SU-DHL-6 (cell line): ENCODE measurements around the gene SEZ6.

Source experiments
- H2AFZ ChIP-seq: fragments of 200-600 bp; sonication (generic); 2 replicates; pipeline ENCODE4 v1.6.1; 2014; ENCODE audit warnings: low read depth, mild to moderate bottlenecking, moderate library complexity, mixed read lengths, antibody characterized with exemption, low read length; ENCODE audit not compliant: severe bottlenecking
- H3F3A ChIP-seq: fragments of 200-600 bp; shearing (Covaris generic); 2 replicates; pipeline ENCODE4 v1.6.0; 2016; ENCODE audit warnings: antibody characterized with exemption, mild to moderate bottlenecking; ENCODE audit not compliant: insufficient read depth
- H3K27ac ChIP-seq: fragments of 200-600 bp; sonication (generic); 2 replicates; pipeline ENCODE4 v1.5.1; 2016; ENCODE audit warnings: low read depth, mild to moderate bottlenecking, low read length, moderate library complexity, mixed read lengths
- H3K27me3 ChIP-seq: fragments of 200-600 bp; sonication (generic), shearing (Covaris generic); 2 replicates; pipeline ENCODE4 v1.6.0; 2014; ENCODE audit warnings: mild to moderate bottlenecking, low read length
- H3K36me3 ChIP-seq: fragments of 200-600 bp; sonication (generic); 2 replicates; pipeline ENCODE4 v1.6.1; 2014; ENCODE audit warnings: mild to moderate bottlenecking, low read length, mixed read lengths
- H3K4me2 ChIP-seq: fragments of 300-600, 200-600 bp; shearing (Covaris generic), sonication (generic); 2 replicates; pipeline ENCODE4 v1.6.0; 2014; ENCODE audit warnings: low read length, low read depth, mild to moderate bottlenecking; ENCODE audit not compliant: poor library complexity, severe bottlenecking
- H3K4me3 ChIP-seq: fragments of 200-600 bp; sonication (generic); 2 replicates; pipeline ENCODE4 v1.5.1; 2014; ENCODE audit warnings: antibody characterized with exemption, low read length, mild to moderate bottlenecking, mixed read lengths; ENCODE audit not compliant: insufficient read depth, poor library complexity, severe bottlenecking
- H3K79me2 ChIP-seq: fragments of 200-600 bp; sonication (generic); 2 replicates; pipeline ENCODE4 v1.6.1; 2014; ENCODE audit warnings: mild to moderate bottlenecking, low read length, moderate library complexity; ENCODE audit not compliant: insufficient read depth
- H3K9ac ChIP-seq: fragments of 200-600 bp; sonication (generic); 2 replicates; pipeline ENCODE4 v1.7.0; 2014; ENCODE audit warnings: mild to moderate bottlenecking, low read length
- H3K9me2 ChIP-seq: fragments of 200-600 bp; sonication (generic); replicated peaks from 2 replicates; pipeline ENCODE4 v1.6.1; 2014; ENCODE audit warnings: low read length; ENCODE audit not compliant: insufficient read depth
- H3K9me3 ChIP-seq: fragments of 200-600 bp; sonication (generic); 2 replicates; pipeline ENCODE4 v1.6.1; 2014; ENCODE audit warnings: low read length, mixed read lengths; ENCODE audit not compliant: insufficient read depth
- H4K20me1 ChIP-seq: fragments of 200-600 bp; sonication (generic); 2 replicates; pipeline ENCODE4 v1.6.1; 2014; ENCODE audit warnings: low read depth, mild to moderate bottlenecking, antibody characterized with exemption, low read length, moderate library complexity, mixed read lengths
- CTCF ChIP-seq: fragments of 200-600 bp; sonication (generic); IDR thresholded peaks from one replicate; pipeline ENCODE4 v1.5.1; 2017; ENCODE audit warnings: antibody characterized with exemption, mild to moderate bottlenecking, low read length, moderate library complexity; ENCODE audit not compliant: insufficient read depth, poor library complexity, severe bottlenecking
- EZH2phosphoT487 ChIP-seq: fragments of 200-600 bp; sonication (generic), shearing (Covaris generic); conservative IDR thresholded peaks from 2 replicates; pipeline ENCODE4 v1.6.1; 2018; ENCODE audit warnings: mild to moderate bottlenecking, antibody characterized with exemption, low read length, moderate library complexity, mixed read lengths

SEZ6 gene

GRCh38 chr17:29036584-29036983 lies 30.8 kb upstream of the SEZ6 start:
- no peaks in the 10 kb centered on the region for H3K36me3 ChIP-seq
- no peak overlapping the region for H3K4me2 ChIP-seq
- no peaks in the 10 kb centered on the region for H3K27me3 ChIP-seq
- H2AFZ ChIP-seq, result no peak overlapping the region
- no peaks in the 10 kb centered on the region for H3K9me2 ChIP-seq
- peaks cover 7% of the 10 kb centered on the region; the same call in 1 of the 2 replicates for H3K9me3 ChIP-seq
- no peak overlapping the region for H3K27ac ChIP-seq
- H4K20me1 ChIP-seq, result no peaks in the 10 kb centered on the region
- H3K9ac ChIP-seq, result no peak overlapping the region
- H3F3A ChIP-seq, result no peaks in the 10 kb centered on the region
- H3K4me3 ChIP-seq, result no peak overlapping the region
- H3K79me2 ChIP-seq, result no peaks in the 10 kb centered on the region
- TF ChIP-seq EZH2phosphoT487, result no peak
- TF ChIP-seq CTCF, result no peak

GRCh38 chr17:29034510-29034909 lies 28.7 kb upstream of the SEZ6 start:
- H3K36me3 ChIP-seq, result no peaks in the 10 kb centered on the region
- H3K27me3 ChIP-seq, result no peaks in the 10 kb centered on the region
- no peak overlapping the region for H3K4me3 ChIP-seq
- no peaks in the 10 kb centered on the region for H4K20me1 ChIP-seq
- no peak overlapping the region for H3K4me2 ChIP-seq
- H3K9ac ChIP-seq, result no peak overlapping the region
- no peak for TF ChIP-seq CTCF
- no peak for TF ChIP-seq EZH2phosphoT487
- H3K79me2 ChIP-seq, result no peaks in the 10 kb centered on the region
- no peak overlapping the region for H2AFZ ChIP-seq
- H3K27ac ChIP-seq, result no peak overlapping the region
- no peaks in the 10 kb centered on the region for H3F3A ChIP-seq
- peaks cover 7% of the 10 kb centered on the region; the same call in 1 of the 2 replicates for H3K9me3 ChIP-seq
- no peaks in the 10 kb centered on the region for H3K9me2 ChIP-seq

GRCh38 chr17:29032857-29033197 lies 27.0 kb upstream of the SEZ6 start:
- no peaks in the 10 kb centered on the region for H3K27me3 ChIP-seq
- H3K79me2 ChIP-seq, result no peaks in the 10 kb centered on the region
- no peak overlapping the region for H2AFZ ChIP-seq
- TF ChIP-seq EZH2phosphoT487 (no peak), CTCF (no peak)
- no peaks in the 10 kb centered on the region for H4K20me1 ChIP-seq
- H3K9me2 ChIP-seq, result no peaks in the 10 kb centered on the region
- no peaks in the 10 kb centered on the region for H3K36me3 ChIP-seq
- H3K4me3 ChIP-seq, result no peak overlapping the region
- no peak overlapping the region for H3K4me2 ChIP-seq
- H3F3A ChIP-seq, result no peaks in the 10 kb centered on the region
- no peak overlapping the region for H3K27ac ChIP-seq
- peaks cover 7% of the 10 kb centered on the region; the same call in 1 of the 2 replicates for H3K9me3 ChIP-seq
- H3K9ac ChIP-seq, result no peak overlapping the region
